PC-3 (cell line): ENCODE results near the gene TMEM51. TPM values are rescaled to one million over a fixed set of nuclear protein-coding genes. Genes with fewer than 3 reads are reported as not detected.

ENCODE experiments used
- ATAC-seq: fragments of 200-7000 bp; cut with Tn5 transposase; 2 replicates; pipeline ENCODE4 v1.9.1; 2020; ENCODE audit warnings: mild to moderate bottlenecking, moderate library complexity
- BruUV-seq: library from RNA; stranded (reverse); fragments of 400-500 nt; replicated peaks from 2 replicates; lab custom pipeline; 2021; lab: Mats Ljungman, UMichigan
- CTCF ChIA-PET: fragments of 300-600 bp; sonication (Branson Sonifier 250); formaldehyde crosslinking; loops from one replicate; lab custom pipeline; 2022; ENCODE audit warnings: antibody characterized with exemption; lab: Charles Lee
- POLR2A ChIA-PET: fragments of 300-600 bp; sonication (Branson Sonifier 250); formaldehyde crosslinking; loops from one replicate; lab custom pipeline; 2022; ENCODE audit warnings: antibody characterized with exemption; ENCODE audit not compliant: unreplicated experiment; lab: Charles Lee
- DNase-seq: peaks from one replicate; pipeline ENCODE4 v3.0.0-alpha.2; 2015
- H2AFZ ChIP-seq: fragments of 300-600 bp; sonication (generic); 2 replicates; pipeline ENCODE4 v1.6.0; 2016; ENCODE audit warnings: antibody characterized with exemption, low read length
- H3F3A ChIP-seq: fragments of 300-600 bp; sonication (generic); one replicate; pipeline ENCODE4 v1.6.0; 2017; ENCODE audit warnings: antibody characterized with exemption, low read length, control low read depth, mild to moderate bottlenecking; ENCODE audit not compliant: unreplicated experiment
- H3K27ac ChIP-seq: fragments of 300-600 bp; sonication (generic); 2 replicates; pipeline ENCODE4 v1.5.1; 2016; ENCODE audit warnings: mild to moderate bottlenecking, low read length
- H3K27me3 ChIP-seq: fragments of 300-600 bp; sonication (generic); 2 replicates; pipeline ENCODE4 v1.6.1; 2016; ENCODE audit warnings: low read length, mixed read lengths
- H3K36me3 ChIP-seq: fragments of 300-600 bp; sonication (generic); 2 replicates; pipeline ENCODE4 v1.6.1; 2016; ENCODE audit warnings: low read depth, mixed run types, low read length, mixed read lengths
- H3K4me1 ChIP-seq: fragments of 300-600 bp; sonication (generic); 2 replicates; pipeline ENCODE4 v1.5.1; 2016; ENCODE audit warnings: low read length; ENCODE audit not compliant: insufficient read depth
- H3K4me2 ChIP-seq: fragments of 300-600 bp; sonication (generic); 2 replicates; pipeline ENCODE4 v1.6.0; 2016; ENCODE audit warnings: low read length
- H3K4me3 ChIP-seq: fragments of 300-600 bp; sonication (generic); 2 replicates; pipeline ENCODE4 v1.5.1; 2016; ENCODE audit warnings: mild to moderate bottlenecking, low read length, mixed read lengths
- H3K79me2 ChIP-seq: fragments of 300-600 bp; sonication (generic); 2 replicates; pipeline ENCODE4 v1.6.1; 2017; ENCODE audit warnings: low read length, mixed read lengths
- H3K9ac ChIP-seq: fragments of 300-600 bp; sonication (generic); 2 replicates; pipeline ENCODE4 v1.6.0; 2016; ENCODE audit warnings: mild to moderate bottlenecking, low read length
- H3K9me2 ChIP-seq: fragments of 300-600 bp; sonication (generic); replicated peaks from 2 replicates; pipeline ENCODE4 v1.6.1; 2016; ENCODE audit warnings: mixed run types, low read length, mixed read lengths
- H3K9me3 ChIP-seq: fragments of 300-600 bp; sonication (generic); 2 replicates; pipeline ENCODE4 v1.6.1; 2016; ENCODE audit warnings: low read length, mixed read lengths
- H4K20me1 ChIP-seq: fragments of 300-600 bp; sonication (generic); 2 replicates; pipeline ENCODE4 v1.6.1; 2016; ENCODE audit warnings: low read length, mixed read lengths
- CTCF ChIP-seq: fragments of 300-600 bp; sonication (generic); conservative IDR thresholded peaks from 2 replicates; pipeline ENCODE4 v1.5.1; 2017; ENCODE audit warnings: antibody characterized with exemption, low read depth, mild to moderate bottlenecking, low read length
- EZH2 ChIP-seq: fragments of 300-600 bp; sonication (generic); IDR thresholded peaks from one replicate; pipeline ENCODE4 v1.6.1; 2017; ENCODE audit warnings: antibody characterized with exemption, mild to moderate bottlenecking, low read length; ENCODE audit not compliant: unreplicated experiment
- EZH2phosphoT487 ChIP-seq: fragments of 300-600 bp; sonication (generic); IDR thresholded peaks from 2 replicates; pipeline ENCODE4 v1.6.1; 2018; ENCODE audit warnings: mild to moderate bottlenecking, antibody characterized with exemption, low read length, borderline replicate concordance
- intact Hi-C: fragments of 100-400 bp; cut with micrococcal nuclease; formaldehyde crosslinking; loops from 2 replicates; pipeline ENCODE4 v1.9.0; 2023
- total RNA-seq: library from RNA; depleted of rRNA; stranded (reverse); fragments of >200 nt; gene quantifications from 2 replicates; pipeline ENCODE4 v1.2.3, GENCODE V29; 2014

The TMEM51 gene
- total RNA-seq, 1 experiment from 2014 or later: 20.8 TPM

- H3K9me3 ChIP-seq: no peaks in the 10 kb centered on the region
- H3K9ac ChIP-seq: no peak overlapping the region; the same call in 1 of the 2 replicates
- ChIA-PET POLR2A (no interaction called here), CTCF (no interaction called here)
- no peak overlapping the region for H2AFZ ChIP-seq
- H3K4me2 ChIP-seq: 0 out of 2 replicates have a peak overlapping the region, but pooled peaks have one; percentile 3
- H3K27ac ChIP-seq: peak overlapping the region; percentile 78
- intact Hi-C loops: no loop called here
- ATAC-seq: peak; percentile 81
- no peak overlapping the region for H3K4me3 ChIP-seq
- H3K79me2 ChIP-seq: no peaks in the 10 kb centered on the region
- peak; percentile 84 for DNase-seq
- no peaks in the 10 kb centered on the region for H3K9me2 ChIP-seq
- BruUV-seq: no TSS peak
- H4K20me1 ChIP-seq: no peaks in the 10 kb centered on the region
- H3K36me3 ChIP-seq: no peaks in the 10 kb centered on the region; the same call in 1 of the 2 replicates
- no peaks in the 10 kb centered on the region for H3F3A ChIP-seq
- no peak for TF ChIP-seq CTCF
- TF ChIP-seq EZH2phosphoT487: no peak
- TF ChIP-seq EZH2: no peak
- peaks cover 24% of the 10 kb centered on the region for H3K4me1 ChIP-seq
- H3K27me3 ChIP-seq: no peaks in the 10 kb centered on the region
These were observed 65.0 kb downstream of the TMEM51 start for GRCh38 chr1:15218287-15219279.

GRCh38 chr1:15219280-15220023 lies 65.9 kb downstream of the TMEM51 start:
- Histone ChIP-seq H3K27ac (peak overlapping the region; percentile 78), H4K20me1 (no peaks in the 10 kb centered on the region), H3K4me3 (no peak overlapping the region), H3F3A (no peaks in the 10 kb centered on the region), H2AFZ (no peak overlapping the region), H3K4me1 (peaks cover 24% of the 10 kb centered on the region), H3K9me3 (no peaks in the 10 kb centered on the region), H3K4me2 (no peak overlapping the region), H3K79me2 (no peaks in the 10 kb centered on the region), H3K27me3 (no peaks in the 10 kb centered on the region), H3K36me3 (no peaks in the 10 kb centered on the region; the same call in 1 of the 2 replicates), H3K9me2 (no peaks in the 10 kb centered on the region), H3K9ac (no peak overlapping the region; the same call in 1 of the 2 replicates)
- intact Hi-C loops: no loop called here
- TF ChIP-seq EZH2: no peak
- no peak for TF ChIP-seq CTCF
- no peak for TF ChIP-seq EZH2phosphoT487
- ChIA-PET POLR2A (no interaction called here), CTCF (no interaction called here)
- no peak for ATAC-seq
- no peak for DNase-seq
- BruUV-seq: TSS peak; percentile 28
